OCI-M1 (cell line): ENCODE results near the gene C11orf21.

Experiments
- DNase-seq: peaks from one replicate; lab custom pipeline; 2025; lab: John Stamatoyannopoulos, UW

The C11orf21 gene

DNA sequence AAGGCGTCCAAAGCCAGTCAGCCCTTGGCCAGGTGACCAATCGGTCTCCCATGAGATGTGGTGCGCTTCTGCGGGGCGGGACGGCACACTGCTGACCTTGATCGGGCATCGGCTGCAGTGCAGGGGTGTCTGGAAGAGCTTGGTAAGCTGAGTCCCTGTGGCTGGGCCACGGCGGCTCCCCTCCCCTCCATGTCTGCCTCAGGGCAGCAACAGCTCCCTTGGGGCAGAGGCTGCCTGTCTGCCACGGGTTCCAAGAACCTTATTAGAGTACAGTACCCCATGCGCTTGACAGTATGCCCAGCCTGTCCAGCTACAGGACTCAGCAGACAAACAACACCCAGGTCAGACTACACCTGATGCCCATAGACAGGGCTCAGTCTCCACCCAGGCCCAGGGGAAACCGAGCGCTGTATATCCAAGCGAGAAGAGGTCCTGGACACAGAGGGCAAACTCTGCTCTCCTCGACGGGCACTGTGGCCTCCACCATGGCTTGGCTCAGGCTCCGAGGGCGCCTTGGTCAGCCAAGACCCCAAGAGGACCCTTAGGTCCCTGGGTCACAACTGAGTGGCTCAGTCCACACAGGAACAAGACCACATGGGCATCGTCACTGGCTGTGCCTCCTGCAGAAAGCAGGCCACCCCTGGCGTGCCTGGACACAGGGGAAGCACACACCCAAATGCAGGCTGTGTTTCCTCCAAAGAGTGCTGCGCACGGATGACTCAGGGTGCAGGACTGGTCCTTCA, 19.0 kb upstream of the C11orf21 start:
- DNase-seq = no peak

DNA sequence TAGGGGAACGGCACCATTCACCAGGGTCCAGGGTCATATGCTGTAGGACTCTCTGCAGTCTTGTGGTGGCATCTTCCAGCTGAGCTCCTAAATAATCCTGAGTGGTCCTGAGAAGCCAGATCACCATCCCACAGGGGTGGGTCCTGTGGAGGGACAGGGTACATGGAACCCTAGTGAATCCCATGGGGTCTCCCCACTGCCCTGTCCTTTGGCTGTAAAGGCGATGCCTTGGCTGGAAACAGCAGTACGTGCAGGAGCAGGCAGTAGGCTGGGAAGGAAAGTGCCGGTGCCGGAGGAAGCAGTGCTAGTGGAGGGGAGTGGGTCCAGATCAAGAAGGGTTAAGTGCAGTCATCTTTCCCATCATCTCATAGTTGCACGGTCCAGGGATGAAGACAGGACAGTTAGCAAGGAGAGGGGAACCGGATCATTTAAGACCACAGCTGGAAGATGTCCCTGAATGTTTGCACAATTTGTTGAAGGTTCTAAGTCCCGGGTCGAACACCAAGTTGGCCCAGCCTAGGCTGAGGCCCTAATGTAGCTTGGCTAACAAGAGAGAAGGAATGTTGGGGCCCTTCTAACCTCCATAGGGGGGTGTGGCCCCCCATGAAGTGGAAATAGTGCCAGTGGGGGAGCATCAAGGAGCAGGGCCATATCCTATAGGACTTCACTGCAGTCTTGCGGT, 18.2 kb upstream of the C11orf21 start:
- no peak for DNase-seq

DNA sequence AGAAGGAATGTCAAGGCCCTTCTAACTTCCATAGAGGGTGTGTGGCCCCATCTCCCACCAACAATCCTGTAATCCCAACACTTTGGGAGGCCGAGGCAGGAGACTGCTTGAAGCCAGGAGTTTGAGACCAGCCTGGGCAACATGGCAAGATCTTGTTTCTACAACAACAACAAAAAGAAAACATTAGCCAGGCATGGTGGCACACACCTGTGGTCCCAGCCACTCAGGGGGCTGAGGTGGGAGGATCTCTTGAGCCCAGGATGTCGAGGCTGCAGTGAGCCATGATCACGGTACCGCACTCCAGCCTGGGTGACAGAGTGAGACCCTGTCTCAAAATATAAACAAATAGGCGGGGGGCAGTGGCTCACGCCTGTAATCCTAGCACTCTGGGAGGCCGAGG, 17.0 kb upstream of the C11orf21 start:
- no peak for DNase-seq

DNA sequence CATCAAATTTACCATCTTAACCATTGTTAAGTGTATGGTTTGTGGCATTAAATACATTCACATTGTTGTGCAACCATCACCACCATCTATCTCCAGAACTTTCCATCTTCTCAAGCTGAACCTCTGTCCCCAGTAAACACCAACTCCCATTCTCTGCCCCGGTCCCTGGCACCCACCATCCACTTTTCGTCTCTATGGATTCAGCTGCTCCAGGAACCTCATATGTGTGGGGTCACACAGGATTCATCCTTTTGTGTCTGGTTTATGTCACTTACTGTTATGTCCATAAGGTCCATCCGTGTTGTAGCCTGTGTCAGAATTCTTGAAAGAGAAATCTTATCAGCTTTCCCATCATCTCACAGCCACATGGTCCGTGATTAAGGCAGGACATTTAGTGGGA, 16.4 kb upstream of the C11orf21 start:
- DNase-seq = no peak

DNA sequence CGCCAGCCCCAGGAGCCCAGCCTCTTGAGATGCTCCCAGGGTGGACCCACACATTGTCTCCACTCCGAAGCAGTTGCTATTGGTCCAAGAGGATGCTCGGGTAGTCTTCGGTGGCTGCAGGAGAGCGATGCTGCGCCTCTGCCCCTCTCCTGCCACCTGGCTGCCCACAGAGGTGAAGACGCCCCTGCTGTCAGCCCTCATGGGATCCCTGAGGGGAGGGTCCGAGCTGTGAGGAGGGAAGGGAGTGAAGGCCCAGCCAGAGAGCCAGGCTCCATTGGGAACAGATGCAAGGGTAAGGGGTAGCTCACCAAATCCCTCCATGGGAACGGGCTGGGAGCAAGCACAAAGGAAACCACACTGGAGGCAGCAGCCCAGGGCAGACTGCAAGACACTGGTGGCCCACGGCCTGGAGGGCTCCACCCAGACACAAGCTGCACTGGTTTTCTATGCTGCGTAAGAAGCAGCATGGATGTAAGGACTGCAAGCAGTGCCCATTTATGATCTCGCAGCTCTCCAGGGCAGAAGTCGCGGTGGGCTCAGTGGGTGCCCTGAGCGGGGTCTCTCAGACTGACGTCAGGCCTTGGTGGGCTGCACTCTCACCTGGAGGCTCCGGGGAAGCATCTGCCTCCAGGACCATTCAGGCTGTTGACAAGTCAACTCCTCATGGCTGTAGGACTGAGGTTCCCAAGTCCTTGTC, 15.8 kb upstream of the C11orf21 start:
- no peak for DNase-seq

DNA sequence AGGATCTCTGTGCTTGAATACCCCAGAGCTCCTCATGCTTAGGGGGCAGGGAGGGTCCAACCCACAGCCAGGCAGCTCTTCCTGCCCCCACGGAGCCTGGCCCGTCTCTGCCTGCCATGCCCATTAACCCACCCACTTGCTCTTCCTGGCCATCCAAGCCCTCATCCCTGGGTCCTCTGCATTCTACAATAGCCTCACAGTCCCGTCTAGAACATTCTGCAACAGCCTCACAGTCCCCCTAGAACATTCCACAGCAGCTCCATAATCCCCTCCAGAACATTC, 15.2 kb upstream of the C11orf21 start:
- DNase-seq = no peak

DNA sequence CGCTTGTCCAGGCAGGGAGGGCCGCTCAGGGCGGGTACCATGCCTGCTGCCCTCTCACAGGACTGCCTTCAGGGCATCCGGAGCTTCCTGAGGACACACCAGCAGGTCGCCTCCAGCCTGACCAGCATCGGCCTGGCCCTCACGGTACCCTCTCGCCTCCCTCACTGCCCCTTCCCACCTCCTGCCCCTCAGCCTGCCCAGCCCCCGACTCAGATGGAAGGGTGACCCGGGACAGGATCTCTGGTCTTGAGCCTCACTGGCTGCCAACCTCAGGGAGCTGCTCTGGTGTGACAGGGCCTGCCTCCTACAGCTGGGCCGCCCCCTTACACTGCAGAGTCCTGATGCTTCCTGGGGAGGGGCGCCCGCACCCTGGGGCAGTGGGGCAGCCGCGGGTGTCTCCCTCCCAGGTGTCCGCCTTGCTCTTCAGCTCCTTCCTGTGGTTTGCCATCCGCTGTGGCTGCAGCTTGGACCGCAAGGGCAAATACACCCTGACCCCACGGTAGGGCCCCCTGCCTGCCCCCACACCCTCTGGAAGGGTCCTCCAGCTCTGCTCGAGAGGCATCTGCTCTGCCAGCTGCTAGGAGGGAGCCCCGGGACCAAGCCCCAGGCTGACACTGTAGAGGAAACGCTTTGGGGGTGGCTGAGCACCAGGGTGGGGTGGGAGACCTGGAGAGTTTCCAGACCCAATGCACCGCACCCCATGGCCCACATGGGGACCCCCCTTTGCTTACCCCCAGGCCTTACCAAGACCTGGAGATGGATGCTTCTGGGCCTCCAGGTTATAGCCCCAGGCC, 14.6 kb upstream of the C11orf21 start:
- no peak for DNase-seq

DNA sequence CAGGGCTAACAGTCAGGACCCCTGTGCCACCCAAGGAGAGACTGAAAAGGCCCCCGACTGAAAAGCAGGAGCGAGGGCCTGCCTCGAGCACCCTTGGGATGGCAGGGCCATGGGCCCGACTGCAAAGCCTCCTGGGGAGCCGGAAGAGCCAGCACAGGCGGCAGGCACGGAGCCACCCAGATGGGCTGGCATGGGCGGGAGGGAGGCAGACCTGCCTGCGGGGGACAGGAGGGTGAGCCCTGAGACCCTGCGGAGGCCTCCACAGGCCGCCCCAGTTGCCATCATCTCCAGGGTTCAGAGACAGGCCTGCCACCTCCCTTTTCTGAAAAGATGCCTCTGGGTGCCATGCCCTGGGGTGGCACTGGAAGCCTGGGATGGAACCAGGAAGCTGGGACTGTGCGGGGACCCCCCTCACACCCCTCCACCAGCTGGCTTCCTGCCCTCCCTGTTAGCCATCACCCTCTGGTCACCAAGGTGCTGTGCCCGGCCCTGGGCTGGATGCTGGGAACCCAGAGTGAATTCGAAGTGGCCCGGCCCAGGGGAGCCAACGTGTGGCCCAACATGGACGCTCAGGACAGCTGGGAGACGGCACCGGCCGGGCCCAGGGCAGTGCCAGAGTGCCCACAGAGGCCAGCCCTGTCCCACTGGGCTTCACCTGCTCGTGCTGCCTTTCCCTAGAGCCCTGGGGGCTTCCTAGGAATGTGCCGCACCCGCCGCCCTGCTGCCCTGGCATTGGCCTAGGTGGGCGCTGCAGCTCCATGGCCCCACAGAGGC, 13.9 kb upstream of the C11orf21 start:
- DNase-seq = no peak

DNA sequence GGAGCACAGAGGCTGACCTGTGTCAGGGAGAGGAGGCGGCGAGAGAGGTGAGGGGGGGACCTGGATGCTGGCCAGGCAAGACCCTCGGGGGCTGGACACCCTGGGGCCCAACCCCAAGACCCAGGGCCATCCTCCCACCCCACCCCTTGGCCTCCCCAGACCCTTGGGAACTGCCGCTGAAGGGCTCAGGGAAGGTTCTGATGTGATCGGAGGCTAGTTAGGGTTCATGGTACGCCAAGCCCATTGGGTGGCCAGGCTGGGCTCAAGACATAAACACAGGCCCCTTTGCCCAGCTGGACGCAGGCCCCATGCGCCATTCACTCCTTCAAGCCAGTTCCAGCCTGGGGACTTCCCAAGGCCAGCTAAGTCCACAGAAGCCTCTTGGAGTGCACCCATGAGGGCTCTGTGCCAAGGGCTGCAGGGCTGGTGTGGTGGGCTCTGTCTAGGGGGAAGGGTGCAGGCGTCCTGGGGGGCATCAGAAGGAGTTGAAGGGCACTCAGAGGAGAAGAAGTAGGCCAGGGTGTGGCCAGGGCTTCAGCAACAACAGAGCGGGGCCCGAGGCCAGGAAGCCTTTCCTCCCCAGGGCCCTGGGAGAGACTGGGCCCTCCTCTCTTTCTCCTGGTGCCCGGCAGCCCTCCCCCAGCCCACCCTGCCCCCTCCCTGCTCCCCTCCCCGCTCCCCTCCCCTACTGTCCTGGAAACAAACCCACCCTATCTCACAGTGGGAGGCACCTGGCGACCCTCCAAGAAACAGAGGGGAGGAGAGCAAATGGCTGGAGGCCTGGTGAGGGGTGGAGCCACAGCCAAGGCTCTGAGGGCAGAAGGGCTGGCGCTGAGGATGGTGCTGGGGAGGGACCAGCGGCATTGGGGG, 13.0 kb upstream of the C11orf21 start:
- DNase-seq = peak; percentile 53

DNA sequence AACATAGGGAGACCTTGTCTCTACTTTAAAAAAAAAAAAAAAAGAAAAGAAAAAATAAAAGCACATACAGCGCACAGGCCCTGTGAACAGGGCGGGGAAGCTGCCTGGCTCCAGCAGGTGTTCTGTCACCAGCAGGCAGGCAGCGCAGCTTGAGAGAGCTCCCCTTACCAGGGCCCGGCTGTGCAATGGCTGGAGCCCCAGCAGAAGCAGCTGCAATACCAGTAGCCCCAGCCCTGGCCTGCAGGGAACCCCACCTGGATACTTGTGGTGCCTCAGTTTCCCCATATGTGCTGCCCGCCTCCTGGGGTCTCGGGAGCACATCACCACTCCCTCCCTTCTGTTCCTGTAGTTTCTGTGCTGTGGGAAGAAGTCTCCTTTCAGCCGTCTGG, 12.4 kb upstream of the C11orf21 start:
- DNase-seq = no peak

DNA sequence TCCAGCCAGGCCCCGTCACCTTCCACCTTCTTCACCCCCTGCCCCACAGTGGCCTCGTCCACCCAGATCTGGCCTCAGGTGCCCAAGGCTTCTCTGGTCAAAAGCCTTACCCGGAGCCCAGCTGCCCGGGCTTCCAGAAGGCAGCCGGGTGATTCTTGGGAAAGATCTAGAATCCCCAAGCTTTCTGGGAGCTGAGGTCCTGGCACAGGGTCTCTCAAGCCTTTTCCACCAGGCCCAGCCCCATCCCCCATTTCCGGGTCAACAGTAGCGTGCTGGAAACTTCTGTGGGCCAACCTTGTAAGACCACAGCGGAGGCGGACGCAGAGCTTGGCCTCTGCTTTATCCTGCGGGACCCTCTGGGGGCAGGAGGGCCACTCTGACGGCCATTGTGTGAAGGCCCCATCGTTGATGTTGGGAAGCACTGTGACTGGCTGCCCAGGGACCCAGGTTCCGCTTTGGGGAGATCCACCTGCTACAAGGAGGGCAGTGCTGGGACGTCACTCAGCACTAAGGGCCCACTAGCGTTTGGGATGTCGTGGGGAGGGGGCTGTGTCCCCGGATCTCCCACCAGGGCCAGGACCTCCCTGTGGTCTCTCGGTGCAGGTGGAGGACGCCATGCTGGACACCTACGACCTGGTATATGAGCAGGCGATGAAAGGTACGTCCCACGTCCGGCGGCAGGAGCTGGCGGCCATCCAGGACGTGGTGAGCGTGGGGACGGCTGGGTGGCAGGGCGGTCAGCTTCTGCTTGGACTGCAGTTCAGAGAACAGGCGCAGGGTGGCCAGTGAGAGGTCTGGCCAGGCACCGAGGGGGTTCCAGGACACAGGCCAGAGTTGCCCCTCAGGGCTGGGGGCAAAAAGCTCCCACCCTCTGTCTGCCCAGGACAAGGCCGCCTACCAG, 11.6 kb upstream of the C11orf21 start:
- no peak for DNase-seq

DNA sequence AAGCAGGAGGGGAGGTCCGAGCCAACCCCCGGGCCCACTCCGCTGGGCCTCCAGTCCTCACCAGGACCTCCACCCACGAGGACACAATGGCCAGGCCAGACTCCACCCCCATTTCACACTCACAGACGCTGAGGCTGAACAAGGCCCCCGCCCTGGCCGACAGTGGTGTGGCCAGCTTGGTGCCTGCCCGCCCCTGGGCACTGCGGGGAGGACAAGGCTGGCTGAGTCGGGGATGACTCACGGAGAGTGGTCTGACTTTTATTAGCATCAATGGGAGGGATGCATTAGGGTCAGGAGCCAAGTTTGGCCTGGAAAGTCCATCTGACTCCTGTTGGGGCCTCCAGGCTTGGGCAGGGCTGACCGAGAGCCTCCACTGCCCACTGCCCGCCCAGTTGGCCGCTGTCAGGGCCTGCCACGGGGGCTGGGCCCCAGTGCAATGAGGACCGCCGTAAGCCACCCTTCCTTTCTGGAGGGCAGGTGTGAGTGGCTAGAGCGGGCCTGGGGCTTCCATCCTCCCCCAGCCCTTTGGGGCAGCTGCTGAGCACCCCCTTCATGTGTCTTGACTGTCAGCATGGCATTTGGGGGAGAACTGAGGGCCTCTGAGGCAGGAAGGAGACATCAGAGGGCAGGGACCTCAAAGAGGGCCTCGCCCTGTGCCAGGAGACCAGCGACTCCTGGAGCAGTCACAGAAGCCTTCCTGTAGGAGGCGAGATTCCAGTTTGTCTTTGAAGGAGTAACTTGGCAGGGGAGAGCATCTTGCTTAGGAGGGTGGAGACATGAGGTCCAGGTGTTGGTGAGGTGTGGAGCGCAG, 10.7 kb upstream of the C11orf21 start:
- peak; percentile 22 for DNase-seq

DNA sequence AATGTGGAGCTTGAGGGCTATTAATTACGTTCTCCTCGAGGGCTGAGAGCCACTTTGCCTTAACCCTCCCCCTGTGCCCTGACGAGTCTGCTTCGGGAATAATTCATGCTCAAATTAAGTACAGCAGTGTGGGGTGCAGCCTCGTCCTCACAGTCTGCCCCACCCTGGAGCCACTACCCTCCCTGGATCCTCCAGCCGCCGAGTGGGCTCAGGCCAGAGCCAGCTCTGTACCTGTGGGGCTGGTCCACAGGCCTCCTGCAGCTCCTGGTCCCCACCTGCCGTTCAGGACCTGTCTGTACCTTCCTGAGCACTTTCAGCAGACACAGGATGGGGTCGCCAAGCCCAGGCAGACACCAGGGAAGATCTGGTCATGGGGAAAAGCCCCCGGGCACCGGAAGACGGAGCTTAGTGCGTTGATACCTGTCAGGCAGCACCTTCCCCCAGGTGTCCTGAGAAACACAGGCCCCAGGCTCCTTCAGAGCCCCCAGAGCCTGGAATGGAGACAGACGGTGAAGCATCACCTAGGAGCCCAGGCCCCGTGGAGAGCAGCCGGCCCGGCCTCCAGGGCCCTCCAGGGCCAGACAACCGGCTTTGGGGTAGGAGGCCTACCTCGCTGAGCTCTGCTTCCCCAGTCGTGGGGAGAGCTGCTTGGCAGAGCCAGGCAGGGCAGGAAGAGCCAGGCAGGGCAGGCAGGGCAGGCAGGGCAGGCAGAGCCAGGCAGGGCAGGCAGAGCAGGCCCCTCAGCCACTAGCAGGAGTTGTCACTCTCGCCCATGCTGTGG, 9.8 kb upstream of the C11orf21 start:
- no peak for DNase-seq

DNA sequence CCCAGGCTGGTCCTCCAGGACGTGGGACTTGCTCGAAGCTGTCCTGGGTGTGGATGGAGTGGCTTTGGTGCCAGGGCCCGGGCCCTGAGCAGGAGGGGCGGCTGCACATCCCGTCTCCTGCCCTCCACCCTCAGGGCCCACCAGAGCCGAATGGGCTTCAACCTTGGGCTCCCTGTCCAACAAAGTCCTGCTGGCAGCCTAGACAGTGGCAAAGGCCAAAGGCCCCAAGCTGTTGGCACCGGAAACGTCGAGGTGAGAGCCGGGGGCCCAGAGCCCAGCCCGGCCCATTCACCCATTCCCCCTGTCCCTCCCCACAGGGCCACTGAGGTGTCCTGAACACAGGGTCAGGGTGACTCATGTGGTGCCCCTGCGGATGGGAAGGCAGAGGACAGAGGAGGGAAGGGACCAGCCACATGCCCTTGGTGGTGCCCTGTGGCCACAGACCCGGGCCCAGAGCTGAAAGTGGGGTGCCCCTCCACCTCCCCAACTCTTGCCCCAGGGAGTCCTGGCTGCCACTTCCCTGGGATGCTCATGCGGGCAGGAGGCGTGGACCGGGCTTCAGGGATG, 9.2 kb upstream of the C11orf21 start:
- DNase-seq = no peak

DNA sequence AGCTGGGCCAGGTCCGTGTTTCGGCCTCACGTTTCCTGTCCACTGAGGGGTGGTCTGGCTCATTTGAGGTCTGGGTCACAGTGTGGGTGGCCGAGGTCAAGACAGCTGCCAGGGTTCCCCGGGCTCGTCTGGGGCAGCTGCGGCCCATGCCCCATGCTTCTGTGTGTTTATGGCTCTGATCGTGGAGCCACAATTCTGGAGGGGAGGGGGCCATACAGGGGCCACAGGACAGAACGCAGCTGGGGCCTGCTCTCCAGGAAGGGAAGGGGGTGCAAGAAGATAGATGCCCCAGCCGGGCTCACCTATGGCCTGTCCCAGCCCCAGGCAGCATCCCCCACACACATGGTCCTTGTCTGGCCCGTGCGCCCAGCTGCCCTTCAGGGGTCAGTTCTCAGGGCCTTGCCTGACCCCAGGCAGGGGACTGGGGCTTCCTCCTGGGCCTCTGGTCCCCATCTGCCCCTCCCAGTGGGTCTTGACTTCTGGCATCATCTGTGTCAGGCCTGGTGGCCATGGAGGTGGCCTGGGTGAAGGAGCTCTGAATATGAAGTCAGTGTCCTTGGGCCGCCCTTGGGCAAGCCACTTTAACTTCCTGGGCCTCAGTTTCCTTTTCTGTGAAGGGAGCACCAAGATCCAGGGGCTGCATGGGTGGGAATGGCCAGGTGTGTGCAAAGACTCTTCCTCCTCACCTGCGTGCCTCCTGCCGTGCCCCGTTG, 8.5 kb upstream of the C11orf21 start:
- DNase-seq = no peak

DNA sequence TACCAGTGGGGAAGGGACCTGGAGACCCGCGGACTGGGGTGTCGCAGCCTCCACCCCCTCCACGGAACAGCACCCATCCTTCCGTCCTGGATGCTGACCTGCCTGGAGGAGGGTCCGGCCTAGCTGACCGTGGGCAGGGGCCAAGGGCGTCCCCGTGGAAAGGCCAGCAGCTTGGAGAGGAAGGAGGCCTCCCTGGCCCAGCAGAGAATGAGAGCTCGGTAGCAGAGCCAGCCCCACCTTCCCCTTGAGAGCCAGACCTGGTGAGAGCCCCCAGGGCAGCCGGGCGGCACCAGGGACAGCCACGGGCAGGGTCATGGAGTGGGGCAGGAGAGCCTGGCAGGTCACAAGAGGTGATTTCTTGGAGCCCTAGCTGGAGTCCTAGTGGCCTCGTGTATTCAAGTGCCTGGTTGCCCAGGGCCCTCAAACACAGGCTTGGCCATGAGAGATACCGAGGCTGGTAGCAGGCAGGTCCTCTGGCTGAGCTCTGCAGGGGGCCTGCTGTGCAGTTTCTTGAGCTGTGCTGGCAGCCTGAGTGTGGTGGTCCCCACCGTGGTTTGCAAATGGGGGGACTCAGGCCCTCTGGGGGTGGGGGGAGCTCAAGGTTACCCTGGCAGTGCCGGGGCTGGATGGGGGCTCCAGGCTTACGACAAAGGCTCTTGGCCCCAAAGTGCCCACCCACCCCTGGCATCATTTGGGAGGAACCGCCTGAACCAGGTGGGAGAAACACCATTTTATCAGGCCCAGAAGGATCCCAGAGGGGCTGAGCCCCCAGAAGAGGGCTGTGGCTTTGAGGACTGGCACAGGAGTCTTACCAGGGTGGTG, 7.7 kb upstream of the C11orf21 start:
- DNase-seq = no peak
